ENCODE measurements around the gene LHFPL2.

Gene LHFPL2

GRCh38 chr5:78666041-78666444 lies 17.5 kb upstream of the LHFPL2 start:
- DNase-seq, result no peak

- no peak for DNase-seq
Observed at GRCh38 chr5:78665534-78665933, 17.0 kb upstream of the LHFPL2 start.

GRCh38 chr5:78662323-78662722 lies 13.8 kb upstream of the LHFPL2 start:
- DNase-seq, result no peak

GRCh38 chr5:78661691-78662090 lies 13.1 kb upstream of the LHFPL2 start:
- DNase-seq, result no peak

- no peak for DNase-seq
Observed at GRCh38 chr5:78661044-78661443, 12.5 kb upstream of the LHFPL2 start.

- no peak for DNase-seq
Observed at GRCh38 chr5:78660401-78660800, 11.8 kb upstream of the LHFPL2 start.

GRCh38 chr5:78659714-78660113 lies 11.1 kb upstream of the LHFPL2 start:
- DNase-seq, result no peak

- DNase-seq, result no peak
Observed at GRCh38 chr5:78659114-78659513, 10.5 kb upstream of the LHFPL2 start.

- no peak for DNase-seq
Observed at GRCh38 chr5:78657201-78657600, 8.6 kb upstream of the LHFPL2 start.

- no peak for DNase-seq
Observed at GRCh38 chr5:78655746-78656290, 7.2 kb upstream of the LHFPL2 start.

- no peak for DNase-seq
Observed at GRCh38 chr5:78654386-78654785, 5.8 kb upstream of the LHFPL2 start.

- DNase-seq, result no peak
Observed at GRCh38 chr5:78653681-78654366, 5.3 kb upstream of the LHFPL2 start.

- DNase-seq, result no peak
Observed at GRCh38 chr5:78653031-78653430, 4.5 kb upstream of the LHFPL2 start.

- no peak for DNase-seq
Observed at GRCh38 chr5:78651468-78651867, 2.9 kb upstream of the LHFPL2 start.

GRCh38 chr5:78650531-78650930 lies 2.0 kb upstream of the LHFPL2 start:
- no peak for DNase-seq

GRCh38 chr5:78649861-78650496 lies 1.4 kb upstream of the LHFPL2 start:
- no peak for DNase-seq

GRCh38 chr5:78649211-78649695 lies 681 bp upstream of the LHFPL2 start:
- peak; percentile 53 for DNase-seq

GRCh38 chr5:78647838-78648358 lies 674 bp downstream of the LHFPL2 start:
- peak; percentile 78 for DNase-seq

GRCh38 chr5:78647351-78647818 lies 1.2 kb downstream of the LHFPL2 start:
- DNase-seq, result peak; percentile 50

GRCh38 chr5:78644741-78645300 lies 3.8 kb downstream of the LHFPL2 start:
- DNase-seq, result no peak

- no peak for DNase-seq
Observed at GRCh38 chr5:78644129-78644528, 4.4 kb downstream of the LHFPL2 start.

GRCh38 chr5:78642701-78643100 lies 5.9 kb downstream of the LHFPL2 start:
- no peak for DNase-seq

GRCh38 chr5:78640662-78641474 lies 7.7 kb downstream of the LHFPL2 start:
- no peak for DNase-seq
